Sigmoid colon (tissue), 4 donors: ENCODE data around the gene KIF1A.

Experiments used
- EP300 ChIP-seq, 4 donors: sonication (generic); formaldehyde crosslinking; IDR thresholded peaks; one replicate each; pipeline ENCODE4 v1.6.1; 2017; ENCODE audit warnings: antibody characterized with exemption in 4 of 4
- POLR2A ChIP-seq, 2 donors: fragments of 450-650 bp; IDR thresholded peaks; one replicate each; pipeline ENCODE4 v1.6.1; 2016; ENCODE audit warnings: antibody characterized with exemption in 2 of 2, mild to moderate bottlenecking in 2 of 2, moderate library complexity in 2 of 2
- POLR2AphosphoS5 ChIP-seq, 4 donors: sonication (generic); formaldehyde crosslinking; IDR thresholded peaks; one replicate each; pipeline ENCODE4 v1.6.1; 2017; ENCODE audit warnings: antibody characterized with exemption in 4 of 4
- TF ChIP-seq, protein P1 (sequence below), 4 experiments: fragments of 450-650 bp in 3 of 4; fragments of 200-600 bp in 1 of 4; IDR thresholded peaks; one replicate each; pipeline ENCODE4 v1.5.1; 2016 to 2019; ENCODE audit warnings: antibody characterized with exemption in 4 of 4, mild to moderate bottlenecking in 3 of 4, moderate library complexity in 2 of 4

DNA sequence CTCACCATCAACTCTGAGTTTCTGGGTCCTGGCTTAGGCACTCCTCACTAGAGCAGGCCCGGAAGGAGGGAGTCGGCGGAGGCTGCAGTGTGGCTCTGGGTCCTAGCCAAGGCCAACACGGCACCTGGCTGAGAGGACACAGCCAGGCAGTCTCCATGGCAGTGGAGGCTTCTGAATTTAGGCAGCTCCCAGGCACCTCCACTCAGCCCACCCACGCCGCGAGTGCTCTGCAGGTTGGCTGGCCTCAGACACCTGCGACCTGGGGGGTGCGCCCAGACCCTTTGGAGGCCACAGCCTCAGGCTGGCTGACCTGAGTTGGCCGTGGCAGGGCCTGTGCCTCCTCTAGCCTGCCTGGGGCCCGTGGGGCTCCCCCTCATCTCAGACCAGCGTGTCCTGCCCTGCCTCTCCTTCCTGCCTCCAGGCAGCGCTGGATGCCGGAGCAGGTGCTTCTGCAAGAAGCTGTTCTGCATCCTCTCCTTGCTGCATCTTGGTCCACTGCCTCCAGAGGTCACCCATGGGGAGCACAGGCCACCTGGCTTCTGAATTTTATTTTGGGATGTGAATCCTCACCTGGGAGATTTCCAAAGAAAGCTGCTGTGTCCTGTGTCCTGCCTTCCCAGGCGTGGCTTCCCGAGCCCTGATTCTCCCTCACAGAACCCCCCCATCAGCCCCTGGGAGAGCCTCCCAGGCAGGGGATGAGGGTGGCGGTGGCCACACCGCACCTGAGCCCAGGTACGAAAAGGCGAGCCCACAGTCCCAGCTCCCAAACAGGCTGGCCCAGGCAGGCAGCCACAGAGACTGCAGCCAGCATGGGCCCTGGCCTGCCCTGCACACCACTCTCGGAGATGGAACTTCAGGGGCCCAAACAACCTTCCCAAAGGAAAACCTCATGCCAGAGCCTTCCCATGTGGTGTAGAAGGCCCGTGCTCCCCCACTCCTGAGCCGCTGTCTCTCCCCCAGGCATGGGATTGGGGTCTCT is 105.0 kb downstream of the KIF1A start:
- TF ChIP-seq, protein P1, sequence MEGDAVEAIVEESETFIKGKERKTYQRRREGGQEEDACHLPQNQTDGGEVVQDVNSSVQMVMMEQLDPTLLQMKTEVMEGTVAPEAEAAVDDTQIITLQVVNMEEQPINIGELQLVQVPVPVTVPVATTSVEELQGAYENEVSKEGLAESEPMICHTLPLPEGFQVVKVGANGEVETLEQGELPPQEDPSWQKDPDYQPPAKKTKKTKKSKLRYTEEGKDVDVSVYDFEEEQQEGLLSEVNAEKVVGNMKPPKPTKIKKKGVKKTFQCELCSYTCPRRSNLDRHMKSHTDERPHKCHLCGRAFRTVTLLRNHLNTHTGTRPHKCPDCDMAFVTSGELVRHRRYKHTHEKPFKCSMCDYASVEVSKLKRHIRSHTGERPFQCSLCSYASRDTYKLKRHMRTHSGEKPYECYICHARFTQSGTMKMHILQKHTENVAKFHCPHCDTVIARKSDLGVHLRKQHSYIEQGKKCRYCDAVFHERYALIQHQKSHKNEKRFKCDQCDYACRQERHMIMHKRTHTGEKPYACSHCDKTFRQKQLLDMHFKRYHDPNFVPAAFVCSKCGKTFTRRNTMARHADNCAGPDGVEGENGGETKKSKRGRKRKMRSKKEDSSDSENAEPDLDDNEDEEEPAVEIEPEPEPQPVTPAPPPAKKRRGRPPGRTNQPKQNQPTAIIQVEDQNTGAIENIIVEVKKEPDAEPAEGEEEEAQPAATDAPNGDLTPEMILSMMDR (IDR thresholded peaks at IDR 0.05): no peak
- no peak for TF ChIP-seq POLR2AphosphoS5 (IDR thresholded peaks at IDR 0.05)
- TF ChIP-seq POLR2A (IDR thresholded peaks at IDR 0.05): no peak
- TF ChIP-seq EP300 (IDR thresholded peaks at IDR 0.05): no peak
